Esophagus muscularis mucosa (tissue), 4 donors: Measurements from ENCODE around the gene DNAH17. TPM values are rescaled to one million over a fixed set of nuclear protein-coding genes. Genes with fewer than 3 reads are reported as not detected.

Experiments
- DNase-seq: peaks from one replicate; pipeline ENCODE4 v3.0.0-alpha.2; 2017; ENCODE audit errors: extremely low spot score
- H3K27ac ChIP-seq, 4 donors: fragments of 200-600 bp; sonication (generic); replicated peaks in 1 of 4; 1 replicate in 3 of 4; 2 replicates in 1 of 4; pipeline ENCODE4 v1.5.1; 2016 to 2019; ENCODE audit warnings: mild to moderate bottlenecking in 1 of 4
- H3K27me3 ChIP-seq, 4 donors: fragments of 200-600 bp; sonication (generic); one replicate each; pipeline versions ENCODE4 v1.5.1 to v1.6.0; 2016 to 2019
- H3K36me3 ChIP-seq, 4 donors: fragments of 200-600 bp; sonication (generic); one replicate each; pipeline ENCODE4 v1.5.1; 2016 to 2019
- H3K4me1 ChIP-seq, 4 donors: fragments of 200-600 bp; sonication (generic); one replicate each; pipeline ENCODE4 v1.5.1; 2016 to 2019
- H3K4me3 ChIP-seq, 4 donors: fragments of 200-600 bp; sonication (generic); 1 replicate in 2 of 4; 2 replicates in 2 of 4; pipeline ENCODE4 v1.5.1; 2016 to 2019; ENCODE audit warnings: mild to moderate bottlenecking in 4 of 4, moderate library complexity in 1 of 4
- H3K9me3 ChIP-seq, 4 donors: fragments of 200-600 bp; sonication (generic); 1 replicate in 3 of 4; 2 replicates in 1 of 4; pipeline ENCODE4 v1.5.1; 2016 to 2019
- CTCF ChIP-seq, 3 experiments: fragments of 200-600 bp in 2 of 3; fragments of 450-650 bp in 1 of 3; sonication (generic) in 2 of 3; IDR thresholded peaks; one replicate each; pipeline ENCODE4 v1.5.1; 2017 to 2019; ENCODE audit warnings: antibody characterized with exemption in 3 of 3, mild to moderate bottlenecking in 2 of 3, moderate library complexity in 1 of 3
- EP300 ChIP-seq: sonication (generic); formaldehyde crosslinking; IDR thresholded peaks from one replicate; pipeline ENCODE4 v1.6.1; 2017; ENCODE audit warnings: antibody characterized with exemption
- POLR2A ChIP-seq: fragments of 450-650 bp; IDR thresholded peaks from one replicate; pipeline ENCODE4 v1.6.1; 2017; ENCODE audit warnings: antibody characterized with exemption, moderate library complexity, mild to moderate bottlenecking, low read depth
- POLR2AphosphoS5 ChIP-seq, 2 donors: sonication (generic); formaldehyde crosslinking; IDR thresholded peaks; one replicate each; pipeline ENCODE4 v1.6.1; 2017; ENCODE audit warnings: antibody characterized with exemption in 2 of 2
- WGBS: methylation state at CpG from one replicate; pipeline ENCODE4 v1.1.5; 2018; 5-methylcytosine and 5-hydroxymethylcytosine counted together
- intact Hi-C: fragments of 100-400 bp; cut with DNase I; formaldehyde crosslinking; loops from one replicate; pipeline ENCODE4 v1.15.1; 2023
- total RNA-seq, 4 donors: library from RNA; depleted of rRNA; stranded (reverse); fragments of >200 nt; gene quantifications; one replicate each; pipeline versions ENCODE4 v1.1.0 to v1.2.1, GENCODE V29; 2016

DNAH17 gene
- total RNA-seq, 4 donors from 2014 or later: not detected

GRCh38 chr17:78502611-78503148 is 74.5 kb downstream of the DNAH17 start:
- no peak overlapping the region for H3K27ac ChIP-seq
- DNase-seq: no peak
- H3K4me1 ChIP-seq: peaks cover 0 to 4% (median 0%) of the 10 kb centered on the region in 4 donors
- H3K9me3 ChIP-seq: no peaks in the 10 kb centered on the region
- WGBS: 97% methylated on average over 25 of the region's 25 CpGs
- H3K27me3 ChIP-seq: no peaks in the 10 kb centered on the region
- no peak overlapping the region for H3K4me3 ChIP-seq
- TF ChIP-seq EP300: no peak
- TF ChIP-seq CTCF (IDR thresholded peaks at IDR 0.05): no peak
- TF ChIP-seq POLR2A: no peak
- TF ChIP-seq POLR2AphosphoS5 (IDR thresholded peaks at IDR 0.05): no peak
- no peaks in the 10 kb centered on the region for H3K36me3 ChIP-seq
- intact Hi-C loops: no loop called here

DNA sequence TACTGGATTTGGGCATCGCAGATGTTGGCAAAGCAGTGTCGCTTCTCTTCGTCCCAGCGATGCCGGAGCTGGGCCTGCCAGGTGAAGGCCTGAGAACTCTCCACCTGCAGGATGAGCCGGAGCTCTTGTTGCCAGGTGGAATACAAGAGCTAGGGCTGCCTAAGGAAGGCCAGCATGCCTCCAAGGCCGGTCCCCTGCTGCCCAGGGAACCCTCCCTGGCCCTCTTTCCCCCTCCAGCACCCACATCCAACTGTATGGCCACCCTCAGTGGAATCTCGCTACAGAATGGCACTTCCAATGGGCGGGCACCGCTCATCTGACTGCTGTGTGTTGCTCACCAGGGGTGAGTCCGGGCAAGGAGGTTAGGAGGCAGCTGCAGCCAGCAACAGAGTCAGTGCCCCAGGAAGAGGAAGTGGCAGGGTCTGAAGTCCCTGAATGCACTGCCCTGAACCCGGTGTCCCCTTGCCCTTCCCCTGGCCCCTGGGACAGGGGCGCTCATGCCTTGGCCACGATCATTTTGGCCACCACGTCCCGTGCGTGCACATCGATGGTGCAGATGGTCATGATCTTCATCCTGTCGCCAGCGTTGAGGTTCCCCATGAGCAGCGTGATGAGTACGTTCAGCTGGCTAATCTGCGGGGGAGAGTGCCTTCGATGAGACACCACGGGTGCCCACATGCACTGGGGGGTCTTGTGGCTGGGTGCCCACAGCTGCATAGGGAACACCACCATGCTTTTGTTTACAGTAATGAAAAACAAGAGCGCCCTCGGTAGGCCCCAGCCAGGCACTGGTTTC is 75.8 kb downstream of the DNAH17 start:
- TF ChIP-seq CTCF (IDR thresholded peaks at IDR 0.05) (no peak), EP300 (no peak), POLR2A (no peak), POLR2AphosphoS5 (IDR thresholded peaks at IDR 0.05) (no peak)
- peaks cover 0 to 4% (median 0%) of the 10 kb centered on the region in 4 donors for H3K4me1 ChIP-seq
- no peak for DNase-seq
- intact Hi-C loops: no loop called here
- H3K27ac ChIP-seq: no peak overlapping the region
- no peak overlapping the region for H3K4me3 ChIP-seq
- no peaks in the 10 kb centered on the region for H3K27me3 ChIP-seq
- no peaks in the 10 kb centered on the region for H3K9me3 ChIP-seq
- WGBS: 95% methylated on average over 13 of the region's 27 CpGs
- H3K36me3 ChIP-seq: no peaks in the 10 kb centered on the region

GRCh38 chr17:78500806-78501205 is 76.4 kb downstream of the DNAH17 start:
- H3K36me3 ChIP-seq: no peaks in the 10 kb centered on the region
- no peak for TF ChIP-seq POLR2AphosphoS5 (IDR thresholded peaks at IDR 0.05)
- no peak for DNase-seq
- peaks cover 0 to 4% (median 0%) of the 10 kb centered on the region in 4 donors for H3K4me1 ChIP-seq
- 90% methylated on average over 5 of the region's 7 CpGs for WGBS
- no peaks in the 10 kb centered on the region for H3K27me3 ChIP-seq
- H3K4me3 ChIP-seq: no peak overlapping the region
- H3K27ac ChIP-seq: no peak overlapping the region
- no peaks in the 10 kb centered on the region for H3K9me3 ChIP-seq
- intact Hi-C loops: no loop called here

GRCh38 chr17:78499715-78500540 is 77.3 kb downstream of the DNAH17 start:
- TF ChIP-seq EP300 (no peak), POLR2AphosphoS5 (IDR thresholded peaks at IDR 0.05) (no peak), POLR2A (no peak), CTCF (IDR thresholded peaks at IDR 0.05) (no peak)
- no peak for DNase-seq
- Histone ChIP-seq H3K27me3 (peaks cover 0 to 3% (median 0%) of the 10 kb centered on the region in 4 donors), H3K27ac (no peak overlapping the region), H3K36me3 (no peaks in the 10 kb centered on the region), H3K4me3 (no peak overlapping the region), H3K9me3 (no peaks in the 10 kb centered on the region), H3K4me1 (peaks cover 0 to 4% (median 0%) of the 10 kb centered on the region in 4 donors)
- intact Hi-C loops: loop anchor here (5.0 kb wide), 1 partner anchor 247 kb away; no protein-coding TSS in a partner anchor
- WGBS: 87% methylated on average over 18 of the region's 21 CpGs

GRCh38 chr17:78498848-78499247 is 78.3 kb downstream of the DNAH17 start:
- 78% methylated on average over 17 of the region's 17 CpGs for WGBS
- intact Hi-C loops: loop anchor here (5.0 kb wide), 1 partner anchor 248 kb away; no protein-coding TSS in a partner anchor
- no peak overlapping the region for H3K27ac ChIP-seq

More at GRCh38 chr17:78498848-78499247, 78.3 kb downstream of the DNAH17 start:
- H3K36me3 ChIP-seq: no peaks in the 10 kb centered on the region
- H3K9me3 ChIP-seq: no peaks in the 10 kb centered on the region
- H3K27me3 ChIP-seq: peaks cover 0 to 14% (median 0%) of the 10 kb centered on the region in 4 donors
- H3K4me1 ChIP-seq: peaks cover 0 to 4% (median 0%) of the 10 kb centered on the region in 4 donors
- no peak overlapping the region for H3K4me3 ChIP-seq
- no peak for DNase-seq
- no peak for TF ChIP-seq EP300
- no peak for TF ChIP-seq CTCF (IDR thresholded peaks at IDR 0.05)
- no peak for TF ChIP-seq POLR2AphosphoS5 (IDR thresholded peaks at IDR 0.05)
- TF ChIP-seq POLR2A: no peak
